SIG-M5 treated with dmso at 0.1 percent for 504 hours (cell line): ENCODE data around the gene CC2D2A.
A peak's percentile ranks its signal among the peaks of the same experiment; 100 is the strongest.

Source experiments
- DNase-seq: peaks from one replicate; lab custom pipeline; 2025; ENCODE audit not compliant: unreplicated experiment; lab: John Stamatoyannopoulos, UW

Gene CC2D2A

DNA sequence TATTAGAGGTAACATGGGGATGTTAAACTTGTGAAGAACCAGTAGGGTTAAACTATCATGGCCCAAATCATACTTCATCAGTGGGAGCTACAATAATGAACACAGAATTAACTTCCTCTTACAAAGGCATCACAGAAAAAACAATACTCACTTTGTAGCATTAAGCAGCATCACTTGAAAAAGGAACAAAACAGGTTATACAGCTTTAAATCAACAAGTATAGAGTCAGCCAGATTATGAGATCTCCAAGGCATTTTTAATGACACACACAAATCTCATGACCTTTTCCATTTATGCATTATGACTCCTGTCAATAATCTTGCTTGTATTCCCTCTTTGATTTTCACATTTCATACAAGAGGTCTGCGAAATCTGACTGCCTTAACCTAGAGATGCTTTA lies 167.1 kb downstream of the CC2D2A start:
- DNase-seq: peak; percentile 42

DNA sequence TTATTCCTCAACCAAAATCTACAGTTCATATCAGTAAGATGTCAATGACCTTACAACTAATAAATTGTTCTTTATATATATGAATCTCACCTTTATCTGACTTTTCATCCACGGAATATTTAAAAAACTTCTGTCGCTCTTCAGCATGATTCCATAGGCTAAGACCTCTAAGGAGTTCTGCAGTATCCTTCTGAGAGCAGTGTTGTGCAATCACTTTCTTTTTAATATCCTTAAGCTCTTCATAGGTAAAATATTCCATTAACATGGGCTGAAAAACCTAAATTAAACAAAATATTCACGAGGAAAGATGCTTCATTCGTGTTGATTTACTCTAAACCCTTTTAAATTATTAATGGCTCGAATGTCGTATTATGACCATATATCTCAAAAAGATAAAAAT lies 168.7 kb downstream of the CC2D2A start:
- no peak for DNase-seq

DNA sequence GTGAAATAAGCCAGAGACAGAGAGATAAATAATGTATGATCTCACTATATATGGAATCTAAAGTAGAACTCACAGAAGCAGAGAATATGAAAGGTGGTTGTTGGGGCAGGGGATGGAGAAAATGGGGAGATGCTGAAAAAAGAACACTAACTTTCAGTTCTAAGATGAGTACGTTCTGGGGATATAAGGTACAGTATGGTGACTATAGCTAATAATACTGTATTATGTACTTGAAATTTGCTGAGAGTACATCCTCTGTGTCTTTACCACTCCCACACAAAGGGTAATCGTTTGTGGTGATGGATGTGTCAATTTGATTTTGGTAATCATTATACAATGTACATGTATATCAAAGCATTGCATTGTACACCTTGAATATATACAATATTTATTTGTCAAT lies 178.9 kb downstream of the CC2D2A start:
- no peak for DNase-seq

DNA sequence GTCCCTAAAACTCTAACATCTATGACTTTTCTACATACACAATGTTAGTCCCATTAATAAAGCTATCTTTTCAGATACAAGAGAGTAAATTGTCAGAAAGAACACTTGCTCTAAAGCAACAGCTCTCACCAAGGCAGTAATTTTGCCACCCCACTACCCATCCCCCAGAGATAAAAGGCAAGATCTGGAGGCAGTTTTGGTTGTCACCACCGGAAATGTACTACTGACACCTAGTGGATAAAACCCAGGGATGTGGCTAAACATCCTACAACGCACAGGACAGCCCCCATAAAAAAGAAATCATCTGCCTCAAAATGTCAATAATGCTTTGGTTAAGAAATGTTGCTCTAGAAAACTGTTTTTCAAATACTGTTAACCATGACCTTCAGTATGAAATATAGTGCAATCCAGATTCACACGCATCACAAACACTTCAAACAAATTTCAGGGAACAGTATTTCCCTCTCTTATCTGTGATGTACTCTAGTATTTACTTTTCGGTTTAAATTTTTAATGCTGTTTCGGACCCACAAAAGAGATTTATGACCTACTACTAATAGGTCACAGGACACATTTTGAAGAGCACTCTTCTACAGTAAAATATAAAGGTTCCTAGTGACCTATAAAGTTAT lies 180.3 kb downstream of the CC2D2A start:
- DNase-seq: peak; percentile 83
